Karpas-422 (cell line): ENCODE results near the gene RAET1E. TPM values are rescaled to one million over a fixed set of nuclear protein-coding genes. Genes with fewer than 3 reads are reported as not detected.
"Not testable (repeated sequence)": the region's sequence is repeated elsewhere in the genome, so short reads cannot be mapped to it uniquely, and the experiment has no call there.

Source experiments
- DNase-seq: peaks from one replicate; pipeline ENCODE4 v3.0.0-alpha.2; 2015
- H2AFZ ChIP-seq: fragments of 200-600 bp; sonication (generic); 2 replicates; pipeline ENCODE4 v1.6.1; 2014; ENCODE audit warnings: antibody characterized with exemption, low read length, mixed read lengths
- H3K27ac ChIP-seq: fragments of 200-600 bp; sonication (generic); 2 replicates; pipeline ENCODE4 v1.5.1; 2014; ENCODE audit warnings: mild to moderate bottlenecking, low read length, moderate library complexity
- H3K27me3 ChIP-seq: fragments of 200-600 bp; sonication (generic); 2 replicates; pipeline ENCODE4 v1.6.1; 2014; ENCODE audit warnings: low read length, mixed read lengths
- H3K36me3 ChIP-seq: fragments of 200-600 bp; sonication (generic); 2 replicates; pipeline ENCODE4 v1.6.1; 2014; ENCODE audit warnings: low read length, mixed read lengths; ENCODE audit not compliant: insufficient read depth
- H3K4me1 ChIP-seq: fragments of 200-600 bp; sonication (generic); 2 replicates; pipeline ENCODE4 v1.6.1; 2014; ENCODE audit warnings: mild to moderate bottlenecking, low read length, mixed read lengths
- H3K4me2 ChIP-seq: fragments of 200-600 bp; sonication (generic); 2 replicates; pipeline ENCODE4 v1.6.1; 2014; ENCODE audit warnings: low read length, low read depth, mild to moderate bottlenecking; ENCODE audit not compliant: poor library complexity, severe bottlenecking
- H3K4me3 ChIP-seq: fragments of 200-600 bp; sonication (generic); 2 replicates; pipeline ENCODE4 v1.5.1; 2014; ENCODE audit warnings: mild to moderate bottlenecking, antibody characterized with exemption, low read length, mixed read lengths
- H3K79me2 ChIP-seq: fragments of 200-600 bp; sonication (generic); 2 replicates; pipeline ENCODE4 v1.6.1; 2014; ENCODE audit warnings: mild to moderate bottlenecking, low read length, mixed read lengths
- H3K9ac ChIP-seq: fragments of 200-600 bp; sonication (generic); 2 replicates; pipeline ENCODE4 v1.6.0; 2014; ENCODE audit warnings: low read length
- H3K9me2 ChIP-seq: fragments of 200-600 bp; sonication (generic), shearing (Covaris generic); replicated peaks from 2 replicates; pipeline ENCODE4 v1.6.0; 2014; ENCODE audit warnings: mild to moderate bottlenecking, low read length, moderate library complexity; ENCODE audit not compliant: insufficient read depth
- H3K9me3 ChIP-seq: fragments of 300-700, 200-600 bp; sonication (generic); 2 replicates; pipeline ENCODE4 v1.6.1; 2014; ENCODE audit warnings: low read length, mixed read lengths
- H4K20me1 ChIP-seq: fragments of 200-600 bp; sonication (generic); 2 replicates; pipeline ENCODE4 v1.6.1; 2014; ENCODE audit warnings: mild to moderate bottlenecking, antibody characterized with exemption, low read length, low read depth; ENCODE audit not compliant: insufficient read depth
- total RNA-seq: library from RNA; depleted of rRNA; stranded (reverse); fragments of >200 nt; shearing (Covaris generic); gene quantifications from 2 replicates; pipeline ENCODE4 v1.2.3, GENCODE V29; 2014; ENCODE audit warnings: low replicate concordance; rRNA removed

The RAET1E gene
- total RNA-seq, 1 experiment from 2014 or later = not detected

DNA sequence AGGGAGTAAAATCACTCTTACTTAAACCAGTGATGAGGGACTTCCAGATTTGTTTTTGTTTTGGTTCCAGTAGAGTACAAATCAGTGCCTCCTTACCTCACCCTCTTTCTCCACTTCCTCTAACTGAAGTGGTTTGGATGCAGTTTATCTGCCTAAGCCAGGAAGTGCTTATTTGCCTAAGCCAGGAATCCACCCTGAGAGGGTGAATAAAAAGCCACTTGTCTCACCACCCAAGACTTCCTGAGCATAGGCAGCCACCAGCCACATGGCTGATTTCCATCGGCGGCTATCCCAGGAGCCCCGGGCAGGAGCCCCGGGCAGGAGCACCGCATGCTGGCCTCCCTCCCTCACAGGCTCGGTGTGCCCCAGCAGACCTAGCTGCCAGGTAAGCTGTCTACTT lies 45.7 kb downstream of the RAET1E start:
- H3K27ac ChIP-seq = no peak overlapping the region
- no peak overlapping the region for H3K4me3 ChIP-seq
- no peak overlapping the region for H3K4me2 ChIP-seq

DNA sequence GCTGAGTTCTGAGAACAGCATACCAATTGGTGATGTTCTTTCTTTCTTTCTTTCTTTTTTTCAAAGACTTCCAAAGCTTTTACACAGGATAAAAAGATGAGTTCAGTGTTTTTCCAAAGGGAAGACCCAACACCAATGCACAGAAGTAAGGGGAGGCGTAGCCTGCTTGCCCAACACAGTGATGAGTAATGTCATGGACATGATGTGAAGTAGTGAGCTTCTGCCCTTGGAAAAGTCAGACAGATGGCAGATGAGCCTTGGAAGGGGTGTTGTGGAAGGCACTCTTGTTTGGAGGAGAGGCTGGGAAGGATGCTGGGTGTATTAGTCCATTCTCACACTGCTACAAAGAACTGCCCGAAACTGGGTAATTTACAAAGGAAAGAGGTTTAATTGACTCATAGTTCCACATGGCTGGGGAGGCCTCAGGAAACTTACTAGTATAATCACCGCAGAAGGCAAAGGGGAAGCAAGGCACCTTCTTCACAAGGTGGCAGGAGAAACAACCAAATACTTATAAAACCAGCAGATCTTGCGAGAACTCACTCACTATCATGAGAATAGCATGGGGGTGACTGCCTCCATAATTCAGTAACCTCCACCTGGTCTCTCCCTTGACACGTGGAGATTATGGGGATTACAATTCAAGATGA lies 46.3 kb downstream of the RAET1E start:
- H3K9me2 ChIP-seq = no peaks in the 10 kb centered on the region
- H3K79me2 ChIP-seq = no peaks in the 10 kb centered on the region
- H3K4me1 ChIP-seq = no peaks in the 10 kb centered on the region
- H3K9me3 ChIP-seq = no peaks in the 10 kb centered on the region
- H4K20me1 ChIP-seq = no peaks in the 10 kb centered on the region
- no peaks in the 10 kb centered on the region for H3K36me3 ChIP-seq
- no peak overlapping the region for H3K9ac ChIP-seq
- H3K4me3 ChIP-seq = no peak overlapping the region
- H3K27ac ChIP-seq = no peak overlapping the region
- no peak overlapping the region for H3K4me2 ChIP-seq
- no peak overlapping the region for H2AFZ ChIP-seq
- no peaks in the 10 kb centered on the region for H3K27me3 ChIP-seq
- DNase-seq = no peak

More for the DNA sequence above, 45.7 kb downstream of the RAET1E start:
- H3K36me3 ChIP-seq = no peaks in the 10 kb centered on the region
- H2AFZ ChIP-seq = no peak overlapping the region
- no peaks in the 10 kb centered on the region for H3K27me3 ChIP-seq
- H4K20me1 ChIP-seq = no peaks in the 10 kb centered on the region
- no peaks in the 10 kb centered on the region for H3K9me2 ChIP-seq
- no peaks in the 10 kb centered on the region for H3K9me3 ChIP-seq
- H3K9ac ChIP-seq = no peak overlapping the region
- H3K79me2 ChIP-seq = no peaks in the 10 kb centered on the region
- no peaks in the 10 kb centered on the region for H3K4me1 ChIP-seq
- no peak for DNase-seq

DNA sequence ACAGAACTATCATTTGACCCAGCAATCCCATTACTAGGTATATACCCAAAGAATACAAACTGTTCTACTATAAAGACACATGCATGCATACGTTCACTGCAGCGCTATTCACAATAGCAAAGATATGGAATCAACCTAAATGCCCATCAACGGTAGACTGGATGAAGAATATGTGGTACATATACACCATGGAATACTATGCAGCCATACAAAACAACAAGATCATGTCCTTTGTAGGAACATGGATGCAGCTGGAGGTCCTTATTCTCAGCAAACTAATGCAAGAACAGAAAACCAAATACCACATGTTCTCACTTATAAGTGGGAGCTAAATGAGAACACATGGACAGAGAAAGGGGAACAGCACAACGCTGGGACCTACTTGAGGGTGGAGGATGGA lies 49.6 kb downstream of the RAET1E start:
- not testable (repeated sequence) for H3K4me3 ChIP-seq, H3K9ac ChIP-seq, H3K9me3 ChIP-seq, H3K36me3 ChIP-seq, H3K9me2 ChIP-seq, H3K27ac ChIP-seq, H3K27me3 ChIP-seq, H3K79me2 ChIP-seq, H4K20me1 ChIP-seq, H3K4me2 ChIP-seq, H3K4me1 ChIP-seq, DNase-seq, H2AFZ ChIP-seq

Other genes starting within 250 kb of the RAET1E start
- 20.9 and 32.1 TPM in 2 replicates for gene KATNA1, start 249.4 kb downstream of the RAET1E start, total RNA-seq
- 13.5 and 29.7 TPM in 2 replicates for gene LATS1, start 180.0 kb downstream of the RAET1E start, total RNA-seq
- 35.7 and 37.8 TPM in 2 replicates for gene NUP43, start 151.6 kb downstream of the RAET1E start, total RNA-seq
- 79.1 and 116 TPM in 2 replicates for gene PCMT1, start 148.4 kb downstream of the RAET1E start, total RNA-seq
- gene LRP11, start 33.8 kb downstream of the RAET1E start, total RNA-seq = 3.5 and 5.4 TPM in 2 replicates
- gene RAET1G, start 25.0 kb upstream of the RAET1E start, total RNA-seq = not detected in 2 replicates
- gene ULBP2, start 43.9 kb upstream of the RAET1E start, total RNA-seq = 0.56 and 0.76 TPM in 2 replicates
- 1.0 and 5.1 TPM in 2 replicates for gene ULBP1, start 65.8 kb upstream of the RAET1E start, total RNA-seq
- gene RAET1L, start 127.4 kb upstream of the RAET1E start, total RNA-seq = not detected in 2 replicates
- 1.7 and 3.5 TPM in 2 replicates for gene ULBP3, start 171.0 kb upstream of the RAET1E start, total RNA-seq
- 0.32 TPM in 1 of 2 replicates, not detected in the other for gene PPP1R14C, start 244.9 kb upstream of the RAET1E start, total RNA-seq